Upper lobe of left lung (tissue), 6 donors: ENCODE measurements around the gene ENPP3. TPM values are rescaled to one million over a fixed set of nuclear protein-coding genes. Genes with fewer than 3 reads are reported as not detected.

Source experiments
- ATAC-seq, 2 donors: fragments of 200-7000 bp; cut with Tn5 transposase; one replicate each; pipeline ENCODE4 v1.9.1; 2022; ENCODE audit warnings: mild to moderate bottlenecking in 2 of 2, moderate library complexity in 2 of 2; ENCODE audit not compliant: low FRiP score in 2 of 2
- DNase-seq, 2 donors: peaks; one replicate each; pipeline ENCODE4 v3.0.0-alpha.2; 2019 to 2020
- H3K27ac ChIP-seq, 4 donors: fragments of 200-600 bp; sonication (generic); one replicate each; pipeline ENCODE4 v1.5.1; 2016 to 2019
- H3K27me3 ChIP-seq, 4 donors: fragments of 200-600 bp; sonication (generic); one replicate each; pipeline ENCODE4 v1.5.1; 2017 to 2019
- H3K36me3 ChIP-seq, 4 donors: fragments of 200-600 bp; sonication (generic); one replicate each; pipeline ENCODE4 v1.5.1; 2016 to 2019
- H3K4me1 ChIP-seq, 4 donors: fragments of 200-600 bp; sonication (generic); one replicate each; pipeline ENCODE4 v1.5.1; 2018 to 2019
- H3K4me3 ChIP-seq, 4 donors: fragments of 200-600 bp; sonication (generic); one replicate each; pipeline ENCODE4 v1.5.1; 2017 to 2019; ENCODE audit warnings: mild to moderate bottlenecking in 2 of 4, moderate library complexity in 1 of 4
- H3K9me3 ChIP-seq, 4 donors: fragments of 200-600 bp; sonication (generic); one replicate each; pipeline ENCODE4 v1.5.1; 2018 to 2019
- CTCF ChIP-seq, 6 experiments: fragments of 450-650 bp in 4 of 6; fragments of 200-600 bp in 2 of 6; sonication (generic) in 2 of 6; IDR thresholded peaks; one replicate each; pipeline ENCODE4 v1.5.1; 2016 to 2019; ENCODE audit warnings: antibody characterized with exemption in 6 of 6
- EP300 ChIP-seq, 4 donors: sonication (generic); formaldehyde crosslinking; IDR thresholded peaks; one replicate each; pipeline ENCODE4 v1.5.1; 2017; ENCODE audit warnings: antibody characterized with exemption in 4 of 4, control low read depth in 2 of 4
- POLR2A ChIP-seq, 4 donors: fragments of 450-650 bp; IDR thresholded peaks; one replicate each; pipeline ENCODE4 v1.5.1; 2016 to 2017; ENCODE audit warnings: antibody characterized with exemption in 4 of 4, mild to moderate bottlenecking in 2 of 4
- POLR2AphosphoS5 ChIP-seq, 2 donors: sonication (generic); formaldehyde crosslinking; IDR thresholded peaks; one replicate each; pipeline ENCODE4 v1.5.1; 2017; ENCODE audit warnings: antibody characterized with exemption in 2 of 2
- WGBS, 2 donors: methylation state at CpG; one replicate each; pipeline ENCODE4 v1.1.5; 2017 to 2018; 5-methylcytosine and 5-hydroxymethylcytosine counted together
- total RNA-seq, 6 donors: library from RNA; depleted of rRNA in 4 of 6; stranded (reverse); fragments of >200 nt in 4 of 6; gene quantifications; one replicate each; pipeline versions ENCODE4 v1.1.0 to v1.2.1, GENCODE V29; 2016 to 2021
- donor health status: DM: no; HTN: no; CAD: no; lungs with moderate emphysema.
- donor health status: DM: no; HTN: yes; CAD: no; lungs with severe emphysema.

The ENPP3 gene
- total RNA-seq, 6 donors from 2014 or later, result under 0.01 to 2.1 (median 0.39) TPM

GRCh38 chr6:131717836-131718542 is 80.9 kb downstream of the ENPP3 start:
- Histone ChIP-seq H3K4me3 (no peak overlapping the region), H3K36me3 (no peaks in the 10 kb centered on the region), H3K9me3 (no peaks in the 10 kb centered on the region), H3K4me1 (no peaks in the 10 kb centered on the region), H3K27ac (no peak overlapping the region), H3K27me3 (no peaks in the 10 kb centered on the region)
- TF ChIP-seq CTCF (IDR thresholded peaks at IDR 0.05) (no peak), EP300 (IDR thresholded peaks at IDR 0.05) (no peak), POLR2A (IDR thresholded peaks at IDR 0.05) (no peak), POLR2AphosphoS5 (IDR thresholded peaks at IDR 0.05) (no peak)
- whole genome bisulfite sequencing, 2 donors, result 87 to 92% methylated on average over 3 of the region's 3 CpGs
- DNase-seq (no peak), ATAC-seq (no peak)

- no peak for ATAC-seq
- Histone ChIP-seq H3K36me3 (no peaks in the 10 kb centered on the region), H3K27ac (no peak overlapping the region), H3K9me3 (no peaks in the 10 kb centered on the region), H3K4me1 (no peaks in the 10 kb centered on the region), H3K27me3 (no peaks in the 10 kb centered on the region), H3K4me3 (no peak overlapping the region)
- TF ChIP-seq EP300 (IDR thresholded peaks at IDR 0.05), result no peak
- no peak for TF ChIP-seq POLR2AphosphoS5 (IDR thresholded peaks at IDR 0.05)
- TF ChIP-seq POLR2A (IDR thresholded peaks at IDR 0.05), result no peak
- no peak for TF ChIP-seq CTCF (IDR thresholded peaks at IDR 0.05)
- DNase-seq, result no peak
- 80 to 85% methylated on average over 2 of the region's 2 CpGs for WGBS, 2 donors
These were observed 84.1 kb downstream of the ENPP3 start for GRCh38 chr6:131721161-131721560.

GRCh38 chr6:131724114-131724513 is 87.0 kb downstream of the ENPP3 start:
- TF ChIP-seq EP300 (IDR thresholded peaks at IDR 0.05) (no peak), POLR2AphosphoS5 (IDR thresholded peaks at IDR 0.05) (no peak), CTCF (IDR thresholded peaks at IDR 0.05) (no peak)
- Histone ChIP-seq H3K9me3 (no peaks in the 10 kb centered on the region), H3K4me1 (no peaks in the 10 kb centered on the region), H3K36me3 (no peaks in the 10 kb centered on the region), H3K4me3 (no peak overlapping the region), H3K27ac (no peak overlapping the region), H3K27me3 (no peaks in the 10 kb centered on the region)
- ATAC-seq (no peak), DNase-seq (no peak)
- 71 to 77% methylated on average over 2 of the region's 2 CpGs for WGBS, 2 donors

GRCh38 chr6:131727467-131727866 is 90.4 kb downstream of the ENPP3 start:
- ATAC-seq, result no peak
- H3K27me3 ChIP-seq, result no peaks in the 10 kb centered on the region
- DNase-seq, result no peak
- 89 to 95% methylated on average over 5 of the region's 5 CpGs for WGBS, 2 donors
- H3K27ac ChIP-seq, result no peak overlapping the region
- H3K4me3 ChIP-seq, result no peak overlapping the region
- no peaks in the 10 kb centered on the region for H3K4me1 ChIP-seq
- TF ChIP-seq CTCF (IDR thresholded peaks at IDR 0.05) (no peak), EP300 (IDR thresholded peaks at IDR 0.05) (no peak), POLR2AphosphoS5 (IDR thresholded peaks at IDR 0.05) (no peak), POLR2A (IDR thresholded peaks at IDR 0.05) (no peak)
- H3K36me3 ChIP-seq, result no peaks in the 10 kb centered on the region
- no peaks in the 10 kb centered on the region for H3K9me3 ChIP-seq

- H3K4me3 ChIP-seq, result no peak overlapping the region
- DNase-seq (no peak), ATAC-seq (no peak)
- no peaks in the 10 kb centered on the region for H3K27me3 ChIP-seq
- no peak overlapping the region for H3K27ac ChIP-seq
- no peaks in the 10 kb centered on the region for H3K9me3 ChIP-seq
- 81 to 85% methylated on average over 4 of the region's 4 CpGs for WGBS, 2 donors
- H3K4me1 ChIP-seq, result no peaks in the 10 kb centered on the region
- H3K36me3 ChIP-seq, result no peaks in the 10 kb centered on the region
- TF ChIP-seq POLR2A (IDR thresholded peaks at IDR 0.05) (no peak), EP300 (IDR thresholded peaks at IDR 0.05) (no peak), CTCF (IDR thresholded peaks at IDR 0.05) (no peak)
These were observed 90.8 kb downstream of the ENPP3 start for GRCh38 chr6:131727868-131728267.
